ENCODE data around the gene RICTOR.

Gene RICTOR

GRCh38 chr5:39108987-39109386 is 34.8 kb upstream of the RICTOR start:
- in situ Hi-C loops (cut with MboI; ENCODE audit: low sequenced_read_pairs, unreplicated experiment), result no loop called here

GRCh38 chr5:39107350-39107749 is 33.2 kb upstream of the RICTOR start:
- no peak for DNase-seq (ENCODE audit: low spot score)
- TF ChIP-seq CTCF (IDR thresholded peaks at IDR 0.05; ENCODE audit: borderline replicate concordance, control extremely low read depth, extremely low read depth, insufficient read depth, missing control alignments), result no peak
- in situ Hi-C loops (cut with MboI; ENCODE audit: low sequenced_read_pairs, unreplicated experiment), result no loop called here

More at GRCh38 chr5:39108987-39109386, 34.8 kb upstream of the RICTOR start:
- DNase-seq (ENCODE audit: low spot score), result no peak
- TF ChIP-seq CTCF (IDR thresholded peaks at IDR 0.05; ENCODE audit: borderline replicate concordance, control extremely low read depth, extremely low read depth, insufficient read depth, missing control alignments), result no peak

DNA sequence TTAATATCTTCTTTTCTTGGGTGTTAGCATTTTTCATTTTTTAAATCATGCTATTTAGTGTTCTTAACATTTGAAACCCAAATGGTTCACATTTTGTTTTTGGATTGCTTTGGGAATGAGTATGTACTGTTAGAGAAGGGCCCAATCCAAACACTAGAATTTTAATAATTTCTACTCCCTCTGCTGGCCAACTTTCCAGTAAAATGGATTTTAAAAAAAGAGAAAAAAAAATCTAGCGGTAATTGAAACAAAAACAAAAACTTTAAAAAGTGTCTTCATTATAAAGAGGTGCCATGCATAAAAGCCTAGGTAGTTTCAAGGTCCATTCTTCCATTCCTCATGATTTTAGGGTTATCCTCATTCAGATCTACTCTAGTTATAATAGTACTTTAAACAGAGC is 32.1 kb upstream of the RICTOR start:
- DNase-seq (ENCODE audit: low spot score), result no peak

DNA sequence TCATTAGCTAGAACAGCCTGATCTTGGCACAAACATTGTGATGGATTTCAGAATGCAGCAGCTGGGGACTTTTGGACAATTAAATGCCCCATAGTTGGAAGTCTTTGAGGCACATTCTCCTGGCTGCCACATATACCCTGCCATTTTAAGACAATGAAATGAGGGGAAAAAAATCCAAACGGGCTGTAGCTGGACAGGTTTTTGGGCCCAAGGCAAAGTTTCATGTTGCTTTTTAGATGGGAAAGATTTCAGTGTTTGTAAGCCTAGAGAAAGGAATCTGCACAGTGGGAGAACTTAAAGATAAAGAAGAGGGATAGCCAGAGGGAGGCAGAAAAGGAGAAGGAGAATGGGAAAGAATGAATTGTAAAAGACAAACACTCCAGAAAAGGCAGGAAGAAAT is 30.0 kb upstream of the RICTOR start:
- TF ChIP-seq CTCF (IDR thresholded peaks at IDR 0.05; ENCODE audit: borderline replicate concordance, control extremely low read depth, extremely low read depth, insufficient read depth, missing control alignments), result no peak
- in situ Hi-C loops (cut with MboI; ENCODE audit: low sequenced_read_pairs, unreplicated experiment), result no loop called here
- DNase-seq (ENCODE audit: low spot score), result no peak

More for the DNA sequence above, 32.1 kb upstream of the RICTOR start:
- in situ Hi-C loops (cut with MboI; ENCODE audit: low sequenced_read_pairs, unreplicated experiment), result no loop called here
- TF ChIP-seq CTCF (IDR thresholded peaks at IDR 0.05; ENCODE audit: borderline replicate concordance, control extremely low read depth, extremely low read depth, insufficient read depth, missing control alignments), result no peak

DNA sequence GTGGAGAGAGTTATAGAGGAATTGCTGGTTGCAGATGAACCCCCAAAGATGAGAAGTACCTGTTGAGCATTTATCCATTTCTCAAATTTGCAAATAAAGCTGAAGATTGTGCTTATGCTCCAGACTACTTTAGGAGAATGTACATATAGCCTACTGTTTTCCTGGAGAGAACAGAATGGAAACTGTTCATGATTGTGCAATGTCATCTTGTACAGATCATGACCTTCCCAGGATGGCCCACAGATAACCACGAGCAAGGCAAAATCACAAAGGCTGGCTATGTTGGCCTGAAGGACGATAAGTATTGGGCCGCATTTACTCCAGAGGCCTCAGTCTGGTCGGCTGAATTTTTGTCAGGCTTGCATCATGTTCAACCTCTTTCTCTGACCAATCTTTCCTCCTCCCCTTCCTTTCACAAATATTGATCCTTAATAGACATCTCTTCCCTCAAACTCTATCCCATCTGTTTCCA is 28.5 kb upstream of the RICTOR start:
- no peak for TF ChIP-seq CTCF (IDR thresholded peaks at IDR 0.05; ENCODE audit: borderline replicate concordance, control extremely low read depth, extremely low read depth, insufficient read depth, missing control alignments)
- no peak for DNase-seq (ENCODE audit: low spot score)
- in situ Hi-C loops (cut with MboI; ENCODE audit: low sequenced_read_pairs, unreplicated experiment), result no loop called here

DNA sequence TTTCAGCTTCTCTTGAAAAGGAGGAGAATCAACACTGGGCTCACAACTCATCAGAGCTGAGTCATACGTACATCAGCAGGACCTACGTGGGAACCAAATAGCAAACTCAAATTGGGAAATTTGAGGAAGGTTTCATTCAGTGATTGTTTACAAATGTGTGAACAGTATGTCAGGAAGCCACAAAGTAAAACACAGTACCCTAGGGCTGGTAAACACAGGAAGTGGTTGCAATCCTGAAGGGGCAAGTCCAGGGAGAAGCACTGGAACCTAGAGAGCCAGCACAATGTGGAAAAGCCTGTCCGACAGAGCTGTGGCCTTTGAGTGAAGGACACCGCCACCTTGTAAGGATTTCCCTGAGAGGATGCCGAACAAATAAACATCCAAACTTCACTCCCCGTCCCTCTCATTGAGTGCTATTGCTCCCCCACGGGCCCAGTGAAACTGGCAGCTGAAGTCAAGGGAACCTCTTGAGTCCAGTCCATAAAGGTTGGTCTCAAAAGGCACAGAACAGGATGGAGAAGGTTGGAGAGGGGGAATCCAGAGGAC is 26.7 kb upstream of the RICTOR start:
- in situ Hi-C loops (cut with MboI; ENCODE audit: low sequenced_read_pairs, unreplicated experiment), result no loop called here
- TF ChIP-seq CTCF (IDR thresholded peaks at IDR 0.05; ENCODE audit: borderline replicate concordance, control extremely low read depth, extremely low read depth, insufficient read depth, missing control alignments), result no peak
- no peak for DNase-seq (ENCODE audit: low spot score)

Measured in GM13976 (cell line).